Neural crest cell (in vitro differentiated cells): ENCODE results near the gene SCGB3A2. TPM values are rescaled to one million over a fixed set of nuclear protein-coding genes. Genes with fewer than 3 reads are reported as not detected.

ENCODE experiments used
- DNase-seq: peaks from one replicate; pipeline ENCODE4 v3.0.0; 2021; ENCODE audit warnings: low read depth, mixed read lengths, low spot score
- H3K27ac Mint-ChIP-seq: one replicate; pipeline ENCODE4 v1.8.0; 2021; ENCODE audit warnings: mild to moderate bottlenecking, mixed read lengths; ENCODE audit not compliant: unreplicated experiment
- H3K27me3 Mint-ChIP-seq: 2 replicates; pipeline ENCODE4 v1.8.0; 2021; ENCODE audit warnings: low read depth, mild to moderate bottlenecking, mixed read lengths
- H3K36me3 Mint-ChIP-seq: 2 replicates; pipeline ENCODE4 v1.8.0; 2021; ENCODE audit warnings: low read depth, mild to moderate bottlenecking, mixed read lengths
- H3K4me1 Mint-ChIP-seq: 2 replicates; pipeline ENCODE4 v1.8.0; 2021; ENCODE audit warnings: mixed read lengths
- H3K4me3 Mint-ChIP-seq: one replicate; pipeline ENCODE4 v1.8.0; 2021; ENCODE audit warnings: mild to moderate bottlenecking, mixed read lengths
- H3K9me3 Mint-ChIP-seq: 2 replicates; pipeline ENCODE4 v1.8.0; 2021; ENCODE audit warnings: mixed read lengths
- CTCF ChIP-seq: fragments of 200-600 bp; sonication (generic); conservative IDR thresholded peaks from 2 replicates; pipeline ENCODE4 v1.5.0; 2021; ENCODE audit warnings: antibody characterized with exemption, mild to moderate bottlenecking
- total RNA-seq: library from RNA; stranded (reverse); gene quantifications from 2 replicates; pipeline ENCODE4 v1.2.1, GENCODE V29; 2021

SCGB3A2 gene
- total RNA-seq, 1 donor from 2014 or later: not detected

- no peak overlapping the region for H3K27ac Mint-ChIP-seq
- H3K4me1 Mint-ChIP-seq: no peaks in the 10 kb centered on the region
- no peak for DNase-seq
- no peaks in the 10 kb centered on the region for H3K9me3 Mint-ChIP-seq
- no peak for TF ChIP-seq CTCF
- H3K4me3 Mint-ChIP-seq: no peak overlapping the region
- H3K27me3 Mint-ChIP-seq: no peaks in the 10 kb centered on the region
- no peaks in the 10 kb centered on the region for H3K36me3 Mint-ChIP-seq
Measured at GRCh38 chr5:147898875-147899401, 20.4 kb downstream of the SCGB3A2 start.

- DNase-seq: no peak
- no peak for TF ChIP-seq CTCF
- no peaks in the 10 kb centered on the region for H3K4me1 Mint-ChIP-seq
- H3K27ac Mint-ChIP-seq: no peak overlapping the region
- no peaks in the 10 kb centered on the region for H3K36me3 Mint-ChIP-seq
- H3K27me3 Mint-ChIP-seq: no peaks in the 10 kb centered on the region
- H3K4me3 Mint-ChIP-seq: no peak overlapping the region
- H3K9me3 Mint-ChIP-seq: no peaks in the 10 kb centered on the region
Measured at GRCh38 chr5:147901599-147902039, 23.1 kb downstream of the SCGB3A2 start.

- H3K9me3 Mint-ChIP-seq: no peaks in the 10 kb centered on the region
- no peaks in the 10 kb centered on the region for H3K27me3 Mint-ChIP-seq
- no peak overlapping the region for H3K4me3 Mint-ChIP-seq
- H3K36me3 Mint-ChIP-seq: no peaks in the 10 kb centered on the region
- no peak overlapping the region for H3K27ac Mint-ChIP-seq
- no peaks in the 10 kb centered on the region for H3K4me1 Mint-ChIP-seq
- DNase-seq: no peak
- no peak for TF ChIP-seq CTCF
Measured at GRCh38 chr5:147902609-147903115, 24.2 kb downstream of the SCGB3A2 start.

- DNase-seq: no peak
- H3K36me3 Mint-ChIP-seq: no peaks in the 10 kb centered on the region
- no peaks in the 10 kb centered on the region for H3K27me3 Mint-ChIP-seq
- no peaks in the 10 kb centered on the region for H3K9me3 Mint-ChIP-seq
- TF ChIP-seq CTCF: no peak
- no peak overlapping the region for H3K27ac Mint-ChIP-seq
- H3K4me3 Mint-ChIP-seq: no peak overlapping the region
- H3K4me1 Mint-ChIP-seq: no peaks in the 10 kb centered on the region
Measured at GRCh38 chr5:147904110-147904509, 25.6 kb downstream of the SCGB3A2 start.

GRCh38 chr5:147906326-147907095 lies 28.0 kb downstream of the SCGB3A2 start, which contains the start of gene C5orf46:
Gene C5orf46, minus strand, starts transcription at chr5:147906538. Its CDS starts 37 bp downstream, at chr5:147906501.
- Mint-ChIP-seq H3K36me3 (no peaks in the 10 kb centered on the region), H3K4me3 (no peak within 1 kb of the TSS), H3K27me3 (no peaks in the 10 kb centered on the region), H3K4me1 (no peaks in the 10 kb centered on the region), H3K27ac (no peak within 1 kb of the TSS), H3K9me3 (no peaks in the 10 kb centered on the region)
- TF ChIP-seq CTCF: no peak
- no peak for DNase-seq
